Measurements from ENCODE around the gene RNF130. TPM values are rescaled to one million over a fixed set of nuclear protein-coding genes. Genes with fewer than 3 reads are reported as not detected.

The RNF130 gene
- total and polyA plus RNA-seq, 2 of the 13 experiments (the other 11 are each of a cell fraction or from before 2014, with no cell fraction given): 28.2 to 28.3 TPM

GRCh38 chr5:180072256-180072548, 643 bp upstream of the RNF130 start (continued):
- TF ChIP-seq SMARCC2 (IDR thresholded peaks at IDR 0.05): no peak
- no peak for TF ChIP-seq TSC22D2 (CRISPR knock-in tag; IDR thresholded peaks at IDR 0.05; ENCODE audit: borderline replicate concordance)
- TF ChIP-seq ZGPAT (CRISPR knock-in tag; IDR thresholded peaks at IDR 0.05): no peak; the same call in 1 of the 2 replicates
- TF ChIP-seq, protein P1, sequence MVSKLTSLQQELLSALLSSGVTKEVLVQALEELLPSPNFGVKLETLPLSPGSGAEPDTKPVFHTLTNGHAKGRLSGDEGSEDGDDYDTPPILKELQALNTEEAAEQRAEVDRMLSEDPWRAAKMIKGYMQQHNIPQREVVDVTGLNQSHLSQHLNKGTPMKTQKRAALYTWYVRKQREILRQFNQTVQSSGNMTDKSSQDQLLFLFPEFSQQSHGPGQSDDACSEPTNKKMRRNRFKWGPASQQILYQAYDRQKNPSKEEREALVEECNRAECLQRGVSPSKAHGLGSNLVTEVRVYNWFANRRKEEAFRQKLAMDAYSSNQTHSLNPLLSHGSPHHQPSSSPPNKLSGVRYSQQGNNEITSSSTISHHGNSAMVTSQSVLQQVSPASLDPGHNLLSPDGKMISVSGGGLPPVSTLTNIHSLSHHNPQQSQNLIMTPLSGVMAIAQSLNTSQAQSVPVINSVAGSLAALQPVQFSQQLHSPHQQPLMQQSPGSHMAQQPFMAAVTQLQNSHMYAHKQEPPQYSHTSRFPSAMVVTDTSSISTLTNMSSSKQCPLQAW (CRISPR knock-in tag; IDR thresholded peaks at IDR 0.05): 0 out of 2 replicates have a peak, but pooled peaks have one; percentile 48
- no peak for TF ChIP-seq PHF5A (CRISPR knock-in tag; IDR thresholded peaks at IDR 0.05; ENCODE audit: low read depth, unreplicated experiment)
- no peak for TF ChIP-seq ZNF24 (IDR thresholded peaks at IDR 0.05)
- TF ChIP-seq DR1 (CRISPR knock-in tag; IDR thresholded peaks at IDR 0.05): no peak
- peak; percentile 68 for TF ChIP-seq ZNF317 (CRISPR knock-in tag; IDR thresholded peaks at IDR 0.05)
- TF ChIP-seq SRY (CRISPR knock-in tag; IDR thresholded peaks at IDR 0.05): no peak; the same call in 1 of the 2 replicates
- TF ChIP-seq ZFYVE20 (CRISPR knock-in tag; IDR thresholded peaks at IDR 0.05; ENCODE audit: borderline replicate concordance, low read depth): no peak
- TF ChIP-seq KDM2A (CRISPR knock-in tag; IDR thresholded peaks at IDR 0.05; ENCODE audit: borderline replicate concordance, low read depth): peak; percentile 64; the same call in 1 of the 2 replicates
- 0 out of 2 replicates have a peak, but pooled peaks have one; percentile 94 for TF ChIP-seq ZNF484 (CRISPR knock-in tag; IDR thresholded peaks at IDR 0.05; ENCODE audit: borderline replicate concordance, low read depth)
- TF ChIP-seq HHEX (CRISPR knock-in tag; IDR thresholded peaks at IDR 0.05): no peak
- peak; percentile 85 for TF ChIP-seq ZNF224 (CRISPR knock-in tag; IDR thresholded peaks at IDR 0.05)
- TF ChIP-seq ZNF432 (CRISPR knock-in tag; IDR thresholded peaks at IDR 0.05; ENCODE audit: borderline replicate concordance): 0 out of 2 replicates have a peak, but pooled peaks have one; percentile 88
- TF ChIP-seq CREB1 (IDR thresholded peaks at IDR 0.05): no peak
- TF ChIP-seq CREB1 (CRISPR knock-in tag; IDR thresholded peaks at IDR 0.05): no peak
- TF ChIP-seq BCLAF1 (IDR thresholded peaks at IDR 0.05): no peak
- TF ChIP-seq RFXAP (CRISPR knock-in tag; IDR thresholded peaks at IDR 0.05; ENCODE audit: borderline replicate concordance): no peak
- no peak for TF ChIP-seq IRF2 (CRISPR knock-in tag; IDR thresholded peaks at IDR 0.05)
